OCI-LY1 (cell line): ENCODE measurements around the gene AK3.

ENCODE experiments used
- H2AFZ ChIP-seq: fragments of 200-600 bp; sonication (generic), shearing (Covaris generic); 2 replicates; pipeline ENCODE4 v1.6.0; 2014; ENCODE audit warnings: antibody characterized with exemption, mild to moderate bottlenecking, low read length
- H3F3A ChIP-seq: fragments of 200-600 bp; sonication (generic), shearing (Covaris generic); 2 replicates; pipeline ENCODE4 v1.6.0; 2014; ENCODE audit warnings: mild to moderate bottlenecking, antibody characterized with exemption, low read length, moderate library complexity; ENCODE audit not compliant: insufficient read depth
- H3K27ac ChIP-seq: fragments of 200-600 bp; sonication (generic); 2 replicates; pipeline ENCODE4 v1.5.1; 2014; ENCODE audit warnings: low read length, mixed run types, mild to moderate bottlenecking, low read depth; ENCODE audit not compliant: poor library complexity, severe bottlenecking
- H3K27me3 ChIP-seq: fragments of 200-600 bp; sonication (generic); 2 replicates; pipeline ENCODE4 v1.6.0; 2014; ENCODE audit warnings: antibody characterized with exemption, mild to moderate bottlenecking, low read length, moderate library complexity; ENCODE audit not compliant: insufficient read depth
- H3K36me3 ChIP-seq: fragments of 200-600 bp; sonication (generic); 2 replicates; pipeline ENCODE4 v1.6.1; 2014; ENCODE audit warnings: mild to moderate bottlenecking, antibody characterized with exemption, low read length, moderate library complexity, mixed read lengths; ENCODE audit not compliant: insufficient read depth
- H3K4me1 ChIP-seq: fragments of 200-600 bp; sonication (generic); 2 replicates; pipeline ENCODE4 v1.5.1; 2014; ENCODE audit warnings: mild to moderate bottlenecking, low read length, moderate library complexity; ENCODE audit not compliant: insufficient read depth, severe bottlenecking
- H3K4me2 ChIP-seq: fragments of 200-600 bp; sonication (generic), shearing (Covaris generic); 2 replicates; pipeline ENCODE4 v1.6.1; 2014; ENCODE audit warnings: low read length
- H3K4me3 ChIP-seq: fragments of 200-600 bp; sonication (generic); 2 replicates; pipeline ENCODE4 v1.5.1; 2014; ENCODE audit warnings: low read length, low read depth, mild to moderate bottlenecking, mixed read lengths; ENCODE audit not compliant: poor library complexity, severe bottlenecking
- H3K79me2 ChIP-seq: fragments of 200-600 bp; shearing (Covaris generic); 2 replicates; pipeline ENCODE4 v1.6.1; 2016; ENCODE audit warnings: mixed run types, low read length, mixed read lengths; ENCODE audit not compliant: insufficient read depth
- H3K9ac ChIP-seq: fragments of 200-600 bp; sonication (generic), shearing (Covaris generic); 2 replicates; pipeline ENCODE4 v1.6.1; 2014; ENCODE audit warnings: mild to moderate bottlenecking, low read length, mixed read lengths
- H3K9me2 ChIP-seq: fragments of 200-600 bp; sonication (generic), shearing (Covaris generic); 2 replicates; pipeline ENCODE4 v1.6.1; 2014; ENCODE audit warnings: low read depth, mild to moderate bottlenecking, low read length, mixed read lengths
- H3K9me3 ChIP-seq: fragments of 200-600 bp; shearing (Covaris generic); 2 replicates; pipeline ENCODE4 v1.6.1; 2014; ENCODE audit warnings: low read length, mixed read lengths
- H4K20me1 ChIP-seq: fragments of 200-600 bp; sonication (generic), shearing (Covaris generic); 2 replicates; pipeline ENCODE4 v1.6.0; 2016; ENCODE audit warnings: mild to moderate bottlenecking, low read length; ENCODE audit not compliant: insufficient read depth
- CTCF ChIP-seq: fragments of 200-600 bp; sonication (generic), shearing (Covaris generic); IDR thresholded peaks from 2 replicates; pipeline ENCODE4 v1.5.1; 2017; ENCODE audit warnings: mild to moderate bottlenecking, antibody characterized with exemption, low read length, moderate library complexity, mixed read lengths
- EZH2 ChIP-seq: fragments of 200-600 bp; sonication (generic), shearing (Covaris generic); IDR thresholded peaks from 2 replicates; pipeline ENCODE4 v1.8.0; 2017; ENCODE audit warnings: borderline replicate concordance, mixed run types, mild to moderate bottlenecking, antibody characterized with exemption, low read length, moderate library complexity, mixed read lengths

Gene AK3

GRCh38 chr9:4669890-4670289 lies 71.1 kb downstream of the AK3 start:
- Histone ChIP-seq H3K9ac (no peak overlapping the region), H3K36me3 (no peaks in the 10 kb centered on the region), H3K79me2 (no peaks in the 10 kb centered on the region), H4K20me1 (no peaks in the 10 kb centered on the region), H2AFZ (no peak overlapping the region), H3K4me2 (no peak overlapping the region), H3K4me3 (no peak overlapping the region), H3F3A (no peaks in the 10 kb centered on the region), H3K27ac (no peak overlapping the region), H3K9me2 (no peaks in the 10 kb centered on the region), H3K27me3 (no peaks in the 10 kb centered on the region), H3K4me1 (peaks cover 18% of the 10 kb centered on the region), H3K9me3 (no peaks in the 10 kb centered on the region)
- no peak for TF ChIP-seq CTCF
- no peak for TF ChIP-seq EZH2

GRCh38 chr9:4668604-4669003 lies 72.4 kb downstream of the AK3 start:
- H3K4me3 ChIP-seq, result no peak overlapping the region
- no peaks in the 10 kb centered on the region for H3K79me2 ChIP-seq
- H4K20me1 ChIP-seq, result no peaks in the 10 kb centered on the region
- TF ChIP-seq EZH2 (no peak), CTCF (no peak)
- peaks cover 31% of the 10 kb centered on the region for H3K4me1 ChIP-seq
- H3K27me3 ChIP-seq, result no peaks in the 10 kb centered on the region
- no peak overlapping the region for H3K4me2 ChIP-seq
- H2AFZ ChIP-seq, result no peak overlapping the region
- no peaks in the 10 kb centered on the region for H3K36me3 ChIP-seq
- H3K27ac ChIP-seq, result no peak overlapping the region
- no peak overlapping the region for H3K9ac ChIP-seq
- no peaks in the 10 kb centered on the region for H3F3A ChIP-seq
- H3K9me2 ChIP-seq, result no peaks in the 10 kb centered on the region
- H3K9me3 ChIP-seq, result no peaks in the 10 kb centered on the region

- H3K79me2 ChIP-seq, result no peaks in the 10 kb centered on the region
- H3K4me1 ChIP-seq, result peaks cover 40% of the 10 kb centered on the region
- H4K20me1 ChIP-seq, result no peaks in the 10 kb centered on the region
- H3K27me3 ChIP-seq, result no peaks in the 10 kb centered on the region
- H3K4me3 ChIP-seq, result no peak overlapping the region
- no peaks in the 10 kb centered on the region for H3K36me3 ChIP-seq
- no peak overlapping the region for H2AFZ ChIP-seq
- no peaks in the 10 kb centered on the region for H3K9me2 ChIP-seq
- no peak overlapping the region for H3K4me2 ChIP-seq
- TF ChIP-seq CTCF, result no peak
- no peak overlapping the region for H3K9ac ChIP-seq
- no peak overlapping the region for H3K27ac ChIP-seq
- no peaks in the 10 kb centered on the region for H3F3A ChIP-seq
- no peaks in the 10 kb centered on the region for H3K9me3 ChIP-seq
Observed at GRCh38 chr9:4667681-4668080, 73.3 kb downstream of the AK3 start.
